ENCODE data around the gene ZNF580. TPM values are rescaled to one million over a fixed set of nuclear protein-coding genes. Genes with fewer than 3 reads are reported as not detected.
A peak's percentile ranks its signal among the peaks of the same experiment; 100 is the strongest.

ZNF580 gene
- total and polyA plus RNA-seq, 9 of the 15 experiments (the other 6 are each of a cell fraction or from before 2014, with no cell fraction given), result 2.3 to 47.4 (median 6.0) TPM

GRCh38 chr19:55654868-55655647 lies 14.3 kb downstream of the ZNF580 start, which contains the start of gene U2AF2 (continued):
- TF ChIP-seq TFAP4 (CRISPR knock-in tag; IDR thresholded peaks at IDR 0.05; ENCODE audit: borderline replicate concordance) (no peak), THRAP3 (IDR thresholded peaks at IDR 0.05; ENCODE audit: borderline replicate concordance) (no peak), VEZF1 (CRISPR knock-in tag; IDR thresholded peaks at IDR 0.05) (peak; percentile 86), DPF2 (IDR thresholded peaks at IDR 0.05) (no peak), PTRF (tag; IDR thresholded peaks at IDR 0.05) (no peak), SNRNP70 (optimal IDR thresholded peaks at IDR 0.05; ENCODE audit: low read depth, low read length) (no peak), LCOR (CRISPR knock-in tag; IDR thresholded peaks at IDR 0.05) (peak; percentile 14), GTF3C2 (IDR thresholded peaks at IDR 0.05; ENCODE audit: borderline replicate concordance, extremely low read depth, insufficient read length) (no peak), MBD2 (IDR thresholded peaks at IDR 0.05; ENCODE audit: borderline replicate concordance, low read depth) (peak; percentile 67; the same call in 1 of the 2 replicates), ZNF699 (CRISPR knock-in tag; IDR thresholded peaks at IDR 0.05; ENCODE audit: insufficient replicate concordance) (no peak), MYC (IDR thresholded peaks at IDR 0.05; ENCODE audit: low read depth, low read length) (peak; percentile 97), MYC (CRISPR knock-in tag; IDR thresholded peaks at IDR 0.05; ENCODE audit: borderline replicate concordance, low read depth) (no peak), RNF2 (IDR thresholded peaks at IDR 0.05) (no peak), E2F5 (CRISPR knock-in tag; IDR thresholded peaks at IDR 0.05) (peak; percentile 88), RHOXF2B (CRISPR knock-in tag; conservative IDR thresholded peaks at IDR 0.05) (no peak), CXXC5 (CRISPR knock-in tag; IDR thresholded peaks at IDR 0.05) (peak; percentile 94), BHLHE40 (IDR thresholded peaks at IDR 0.05; ENCODE audit: low read length) (peak; percentile 77), TFE3 (CRISPR knock-in tag; IDR thresholded peaks at IDR 0.05) (peak; percentile 73), ZNF830 (CRISPR knock-in tag; IDR thresholded peaks at IDR 0.05) (no peak)
